Endothelial cell of umbilical vein (primary cell): ENCODE measurements around the gene RPA1.

Experiments used
- POLR2A ChIP-seq: IDR thresholded peaks from 2 replicates; pipeline ENCODE4 v1.6.1; 2012; ENCODE audit warnings: low read depth, mild to moderate bottlenecking, control low read depth, low read length
- TF ChIP-seq, protein P1 (sequence below), 2 donors: IDR thresholded peaks; 1 replicate in 1 of 2; 2 replicates in 1 of 2; pipeline ENCODE4 v1.5.1; 2011; ENCODE audit warnings: low read length in 2 of 2, mild to moderate bottlenecking in 2 of 2, moderate library complexity in 2 of 2, control low read depth in 1 of 2, inconsistent platforms in 1 of 2, low read depth in 1 of 2; ENCODE audit not compliant: insufficient read depth in 1 of 2; ENCODE audit errors: extremely low read depth in 1 of 2

DNA sequence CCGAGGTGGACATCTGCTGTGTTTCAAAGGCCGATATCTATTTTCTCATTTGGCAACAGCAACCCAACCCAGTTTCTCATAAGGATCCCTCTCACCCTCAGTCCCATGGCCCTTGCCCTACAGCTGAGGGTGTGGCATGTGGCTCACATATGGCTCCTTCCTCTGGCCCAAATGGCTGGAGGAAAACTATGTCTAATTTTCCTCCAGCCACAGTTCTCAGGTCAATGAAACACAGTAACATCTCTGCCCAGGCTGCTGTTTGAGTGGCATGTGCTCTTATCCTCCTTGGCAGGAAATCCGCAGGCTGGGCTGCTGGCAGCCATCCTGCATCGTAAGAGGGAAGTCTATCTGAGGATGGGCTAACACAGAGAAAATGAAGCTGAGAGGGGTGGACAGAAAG is 43.9 kb upstream of the RPA1 start:
- TF ChIP-seq POLR2A: no peak
- TF ChIP-seq, protein P1, sequence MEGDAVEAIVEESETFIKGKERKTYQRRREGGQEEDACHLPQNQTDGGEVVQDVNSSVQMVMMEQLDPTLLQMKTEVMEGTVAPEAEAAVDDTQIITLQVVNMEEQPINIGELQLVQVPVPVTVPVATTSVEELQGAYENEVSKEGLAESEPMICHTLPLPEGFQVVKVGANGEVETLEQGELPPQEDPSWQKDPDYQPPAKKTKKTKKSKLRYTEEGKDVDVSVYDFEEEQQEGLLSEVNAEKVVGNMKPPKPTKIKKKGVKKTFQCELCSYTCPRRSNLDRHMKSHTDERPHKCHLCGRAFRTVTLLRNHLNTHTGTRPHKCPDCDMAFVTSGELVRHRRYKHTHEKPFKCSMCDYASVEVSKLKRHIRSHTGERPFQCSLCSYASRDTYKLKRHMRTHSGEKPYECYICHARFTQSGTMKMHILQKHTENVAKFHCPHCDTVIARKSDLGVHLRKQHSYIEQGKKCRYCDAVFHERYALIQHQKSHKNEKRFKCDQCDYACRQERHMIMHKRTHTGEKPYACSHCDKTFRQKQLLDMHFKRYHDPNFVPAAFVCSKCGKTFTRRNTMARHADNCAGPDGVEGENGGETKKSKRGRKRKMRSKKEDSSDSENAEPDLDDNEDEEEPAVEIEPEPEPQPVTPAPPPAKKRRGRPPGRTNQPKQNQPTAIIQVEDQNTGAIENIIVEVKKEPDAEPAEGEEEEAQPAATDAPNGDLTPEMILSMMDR (IDR thresholded peaks at IDR 0.05; ENCODE audit: extremely low read depth in 1 of 2, insufficient read depth in 1 of 2, low read depth in 1 of 2, low read length in 2 of 2): no peak
